Upper lobe of left lung (tissue), 4 donors: ENCODE results near the gene MTARC2.

Experiments used
- POLR2AphosphoS5 ChIP-seq, 2 donors: sonication (generic); formaldehyde crosslinking; IDR thresholded peaks; one replicate each; pipeline ENCODE4 v1.5.1; 2017; ENCODE audit warnings: antibody characterized with exemption in 2 of 2
- TF ChIP-seq, protein P1 (sequence below), 6 experiments: fragments of 450-650 bp in 4 of 6; fragments of 200-600 bp in 2 of 6; sonication (generic) in 2 of 6; IDR thresholded peaks; one replicate each; pipeline ENCODE4 v1.5.1; 2016 to 2019; ENCODE audit warnings: antibody characterized with exemption in 6 of 6

DNA sequence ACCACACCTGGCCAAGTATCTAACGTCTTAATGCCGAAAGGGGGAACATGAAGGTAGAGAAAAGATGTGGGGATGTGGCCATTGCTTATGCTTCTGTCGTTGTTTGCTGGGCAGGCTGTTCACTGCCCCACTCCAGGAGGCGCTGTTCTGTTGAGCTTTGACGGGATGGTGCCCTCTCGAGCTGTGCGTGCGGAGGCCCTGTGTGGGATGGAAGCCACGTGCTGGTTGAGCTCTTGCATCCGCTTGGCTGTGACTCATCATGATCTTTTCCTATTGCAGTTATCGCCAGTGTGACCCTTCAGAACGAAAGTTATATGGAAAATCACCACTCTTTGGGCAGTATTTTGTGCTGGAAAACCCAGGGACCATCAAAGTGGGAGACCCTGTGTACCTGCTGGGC lies 64.9 kb downstream of the MTARC2 start:
- TF ChIP-seq, protein P1, sequence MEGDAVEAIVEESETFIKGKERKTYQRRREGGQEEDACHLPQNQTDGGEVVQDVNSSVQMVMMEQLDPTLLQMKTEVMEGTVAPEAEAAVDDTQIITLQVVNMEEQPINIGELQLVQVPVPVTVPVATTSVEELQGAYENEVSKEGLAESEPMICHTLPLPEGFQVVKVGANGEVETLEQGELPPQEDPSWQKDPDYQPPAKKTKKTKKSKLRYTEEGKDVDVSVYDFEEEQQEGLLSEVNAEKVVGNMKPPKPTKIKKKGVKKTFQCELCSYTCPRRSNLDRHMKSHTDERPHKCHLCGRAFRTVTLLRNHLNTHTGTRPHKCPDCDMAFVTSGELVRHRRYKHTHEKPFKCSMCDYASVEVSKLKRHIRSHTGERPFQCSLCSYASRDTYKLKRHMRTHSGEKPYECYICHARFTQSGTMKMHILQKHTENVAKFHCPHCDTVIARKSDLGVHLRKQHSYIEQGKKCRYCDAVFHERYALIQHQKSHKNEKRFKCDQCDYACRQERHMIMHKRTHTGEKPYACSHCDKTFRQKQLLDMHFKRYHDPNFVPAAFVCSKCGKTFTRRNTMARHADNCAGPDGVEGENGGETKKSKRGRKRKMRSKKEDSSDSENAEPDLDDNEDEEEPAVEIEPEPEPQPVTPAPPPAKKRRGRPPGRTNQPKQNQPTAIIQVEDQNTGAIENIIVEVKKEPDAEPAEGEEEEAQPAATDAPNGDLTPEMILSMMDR (IDR thresholded peaks at IDR 0.05): no peak
- no peak for TF ChIP-seq POLR2AphosphoS5 (IDR thresholded peaks at IDR 0.05)
